NOMO-1 (cell line): ENCODE results near the gene SRY.
"Not testable (repeated sequence)": the region's sequence is repeated elsewhere in the genome, so short reads cannot be mapped to it uniquely, and the experiment has no call there.

Experiments used
- DNase-seq, 2 experiments: peaks; one replicate each; lab custom pipeline; 2025; ENCODE audit not compliant: unreplicated experiment in 2 of 2; lab: John Stamatoyannopoulos, UW

Gene SRY

DNA sequence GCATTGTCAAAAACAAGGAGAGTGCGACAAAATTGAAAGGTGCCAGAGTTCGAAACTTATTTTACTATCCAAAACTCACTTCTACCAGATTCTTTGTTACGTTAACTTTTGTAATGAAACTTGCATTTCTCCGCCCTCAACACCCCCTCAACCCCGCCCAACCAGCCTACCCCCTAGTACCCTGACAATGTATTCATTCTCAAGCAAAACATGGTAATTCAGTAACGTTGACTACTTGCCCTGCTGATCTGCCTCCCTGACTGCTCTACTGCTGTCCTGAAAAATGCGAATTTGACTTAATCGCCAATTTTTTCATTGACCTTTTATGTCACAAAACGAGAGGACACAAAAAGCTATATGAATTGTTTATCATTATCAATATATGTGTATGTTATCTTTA is at the start of gene SRY:
TSS of gene SRY (minus strand) at position 83 of the 400 bp plus-strand sequence. CDS start at position 4, 79 bp downstream.
- DNase-seq: no peak

DNA sequence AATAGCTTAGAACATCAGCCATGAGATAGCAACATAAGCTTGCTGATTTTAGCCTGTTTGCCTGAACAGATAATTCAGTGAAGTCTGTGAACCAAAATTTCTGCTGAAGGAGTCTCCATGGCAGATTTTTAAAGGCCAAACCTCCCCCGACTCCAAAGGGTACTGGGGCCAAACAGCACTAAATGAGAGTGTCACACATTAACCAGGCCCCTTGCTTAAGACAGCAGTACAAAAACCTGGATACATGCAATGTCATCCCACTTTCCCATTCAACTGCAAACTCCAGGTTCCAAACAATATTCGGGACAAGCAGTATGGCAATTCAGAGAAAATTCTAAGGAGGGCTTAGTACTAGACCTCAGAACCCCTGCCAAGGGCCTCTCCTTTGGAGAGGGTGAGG is 49.6 kb upstream of the SRY start:
- no peak for DNase-seq

DNA sequence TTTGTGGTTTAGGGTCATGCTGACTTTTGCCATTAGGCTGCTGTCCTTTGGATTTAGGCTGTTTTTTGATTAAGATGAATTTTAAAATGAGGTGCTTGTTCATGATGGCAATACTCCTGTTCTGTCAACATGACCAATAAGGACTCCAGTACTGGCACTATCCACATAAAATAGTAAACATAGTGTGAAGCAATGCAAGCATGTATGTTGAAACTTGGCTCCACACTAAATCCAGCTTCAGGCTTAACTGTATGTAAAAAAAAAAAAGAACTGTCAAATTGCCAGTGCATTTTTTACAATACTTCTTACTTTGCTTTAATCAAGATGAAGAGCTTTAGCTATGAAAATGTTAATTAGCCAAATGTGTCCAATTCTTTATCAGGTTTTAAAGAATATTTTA is 47.7 kb upstream of the SRY start:
- DNase-seq: no peak

DNA sequence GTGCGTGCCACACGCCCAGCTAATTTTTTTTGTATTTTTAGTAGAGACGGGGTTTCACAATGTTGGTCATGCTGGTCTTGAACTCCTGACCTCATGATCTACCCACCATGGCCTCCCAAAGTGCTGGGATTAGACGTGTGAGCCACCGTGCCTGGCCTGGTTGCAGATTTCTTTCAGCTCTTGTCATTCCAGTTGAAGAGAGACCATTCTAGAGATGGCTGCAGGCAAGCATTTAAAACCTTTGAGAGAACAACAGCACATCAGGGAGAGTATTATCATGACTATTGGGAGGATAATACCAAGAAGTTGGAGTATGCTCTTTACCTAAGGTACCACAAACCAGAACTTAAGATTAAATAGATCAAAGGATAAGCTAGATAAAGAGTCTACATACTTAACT is 41.0 kb upstream of the SRY start:
- DNase-seq: no peak

DNA sequence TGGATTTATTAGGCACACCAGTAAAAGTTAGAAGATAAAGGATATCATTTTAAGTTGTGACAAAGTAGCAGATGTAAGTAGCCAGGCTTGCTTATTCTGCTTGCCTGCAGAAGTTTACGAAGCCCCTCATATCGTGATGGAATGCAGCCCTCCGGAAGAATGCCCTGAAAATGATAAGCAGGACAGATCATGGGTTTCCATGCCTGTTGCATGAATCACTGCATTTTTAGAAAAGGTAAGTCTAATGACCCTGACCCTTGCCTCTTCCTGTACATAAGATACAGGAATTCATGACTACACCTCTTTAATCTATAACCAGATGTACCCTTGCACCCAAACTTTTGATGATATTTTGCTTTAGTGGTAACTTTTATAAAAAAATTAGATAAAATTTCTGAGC is 37.0 kb upstream of the SRY start:
- DNase-seq: no peak

DNA sequence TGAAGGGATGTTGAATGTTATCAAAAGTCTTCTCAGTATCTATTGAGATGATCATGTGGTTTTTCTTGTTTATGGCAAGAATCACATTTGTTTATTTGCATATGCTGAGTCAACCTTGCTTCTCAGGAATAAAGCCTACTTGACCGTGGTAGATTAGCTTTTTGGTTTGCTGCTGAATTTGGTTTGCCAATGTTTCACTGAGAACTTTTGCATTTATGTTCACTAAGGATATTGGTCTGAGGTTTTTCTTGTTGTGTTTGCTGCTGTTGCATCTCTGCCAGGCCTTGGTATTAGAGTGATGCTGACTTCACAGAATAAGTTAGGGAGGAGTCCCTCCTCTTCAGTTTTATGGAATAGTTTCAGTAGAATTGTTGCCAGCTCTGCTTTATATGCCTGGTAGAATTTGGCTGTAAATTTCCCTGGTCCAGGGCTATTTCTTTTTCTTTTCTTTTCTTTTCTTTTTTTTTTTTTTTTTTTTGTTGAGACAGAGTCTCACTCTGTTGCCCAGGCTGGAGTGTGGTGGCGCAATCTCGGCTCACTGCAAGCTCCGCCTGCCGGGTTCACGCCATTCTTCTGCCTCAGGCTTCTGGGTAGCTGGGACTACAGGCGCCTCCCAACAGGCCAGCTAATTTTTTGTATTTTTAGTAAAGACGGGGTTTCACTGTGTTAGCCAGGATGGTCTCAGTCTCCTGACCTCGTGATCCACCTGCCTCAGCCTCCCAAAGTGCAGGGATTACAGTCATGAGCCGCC is 29.8 kb upstream of the SRY start:
- not testable (repeated sequence) for DNase-seq

DNA sequence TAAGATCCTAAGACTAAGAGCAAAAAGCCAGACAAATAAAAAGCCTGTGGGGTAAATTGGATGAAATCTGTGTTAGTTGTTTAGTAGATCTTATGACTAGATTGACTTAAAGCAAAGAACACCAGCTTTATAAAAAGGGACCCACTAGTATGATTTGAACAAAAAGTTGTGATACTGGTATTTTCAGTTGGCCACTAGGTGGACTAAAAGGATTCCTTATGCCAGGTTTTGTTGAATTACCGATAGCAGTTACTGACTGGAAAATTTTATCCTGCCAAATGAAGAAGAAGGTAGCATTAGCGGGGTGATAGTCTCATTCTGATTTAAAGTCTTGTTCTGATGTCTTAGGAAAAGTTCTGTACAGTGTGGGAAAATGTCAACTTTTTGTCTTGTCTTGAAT is 12.8 kb upstream of the SRY start:
- no peak for DNase-seq

DNA sequence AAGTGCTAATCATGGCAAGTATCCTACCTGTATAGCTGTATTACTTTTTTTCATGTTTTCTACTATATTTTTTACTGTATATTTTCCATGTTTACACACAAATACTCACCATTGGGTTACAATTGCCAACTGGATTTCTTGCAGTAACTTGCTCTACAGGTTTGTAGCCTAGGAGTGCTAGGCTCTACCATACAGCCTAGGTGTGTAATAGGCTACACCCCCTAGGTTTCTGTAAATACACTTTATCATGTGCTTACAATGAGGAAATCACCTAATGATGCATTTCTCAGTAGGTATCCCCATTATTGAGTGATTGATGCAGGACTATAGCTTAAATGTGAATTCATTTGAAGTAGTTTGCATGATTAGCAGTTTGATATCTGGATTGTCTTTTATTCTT is 10.5 kb upstream of the SRY start:
- DNase-seq: no peak

DNA sequence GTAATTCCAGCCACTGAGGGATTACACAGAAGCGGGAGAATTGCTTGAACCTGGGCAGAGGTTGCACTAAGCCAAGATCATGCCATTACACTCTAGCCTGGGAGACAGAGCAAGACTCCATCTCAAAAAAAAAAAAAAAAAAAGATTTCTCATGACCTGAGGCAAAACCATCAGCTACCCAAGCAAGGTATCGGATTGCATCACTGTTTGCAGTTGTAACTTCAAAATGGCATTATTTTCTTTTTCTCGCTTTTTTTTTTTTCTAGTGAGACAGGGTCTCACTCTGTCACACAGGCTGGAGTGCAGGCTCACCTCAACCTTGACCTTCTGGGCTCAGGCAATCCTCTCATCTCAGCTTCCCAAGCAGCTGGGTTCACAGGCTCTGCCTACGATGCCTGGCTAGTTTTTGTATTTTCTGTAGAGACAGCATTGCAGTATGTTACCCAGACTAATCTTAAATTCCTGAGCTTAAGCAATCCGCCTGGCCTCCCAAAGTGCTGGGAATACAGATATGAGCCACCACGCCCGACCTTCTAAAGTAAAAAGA is 9.6 kb upstream of the SRY start:
- DNase-seq: no peak

DNA sequence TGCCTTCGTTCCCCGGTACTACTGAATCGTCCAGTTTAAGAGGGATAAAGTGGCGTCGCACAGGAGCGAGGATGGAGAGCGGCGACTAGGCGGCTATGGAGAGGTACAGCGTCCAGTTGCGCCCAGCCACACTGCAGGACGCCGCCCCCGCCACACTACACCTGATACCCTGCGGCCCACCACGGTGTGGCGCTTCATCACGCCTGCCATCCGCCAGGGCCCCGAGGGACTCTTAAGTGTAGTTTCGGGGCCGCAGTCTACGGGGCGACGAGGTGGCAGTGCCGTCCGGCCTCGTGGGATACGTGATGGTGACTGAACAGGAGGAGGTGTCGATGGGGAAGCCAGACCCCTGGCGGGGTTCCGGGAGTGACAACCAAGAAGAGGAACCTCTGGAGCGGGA is 2.3 kb upstream of the SRY start:
- DNase-seq: no peak

DNA sequence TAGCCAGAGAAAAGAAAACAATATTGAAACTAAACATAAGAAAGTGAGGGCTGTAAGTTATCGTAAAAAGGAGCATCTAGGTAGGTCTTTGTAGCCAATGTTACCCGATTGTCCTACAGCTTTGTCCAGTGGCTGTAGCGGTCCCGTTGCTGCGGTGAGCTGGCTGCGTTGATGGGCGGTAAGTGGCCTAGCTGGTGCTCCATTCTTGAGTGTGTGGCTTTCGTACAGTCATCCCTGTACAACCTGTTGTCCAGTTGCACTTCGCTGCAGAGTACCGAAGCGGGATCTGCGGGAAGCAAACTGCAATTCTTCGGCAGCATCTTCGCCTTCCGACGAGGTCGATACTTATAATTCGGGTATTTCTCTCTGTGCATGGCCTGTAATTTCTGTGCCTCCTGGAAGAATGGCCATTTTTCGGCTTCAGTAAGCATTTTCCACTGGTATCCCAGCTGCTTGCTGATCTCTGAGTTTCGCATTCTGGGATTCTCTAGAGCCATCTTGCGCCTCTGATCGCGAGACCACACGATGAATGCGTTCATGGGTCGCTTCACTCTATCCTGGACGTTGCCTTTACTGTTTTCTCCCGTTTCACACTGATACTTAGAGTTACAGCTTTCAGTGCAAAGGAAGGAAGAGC is 488 bp downstream of the SRY start:
- no peak for DNase-seq
